H1 (cell line): ENCODE measurements around the gene IL20RB. TPM values are rescaled to one million over a fixed set of nuclear protein-coding genes. Genes with fewer than 3 reads are reported as not detected.

Experiments used
- CBX8 ChIP-seq: fragments of 300-800, 300-1000 bp; sonication (generic); IDR thresholded peaks from 2 replicates; pipeline ENCODE4 v1.7.1; 2016; ENCODE audit warnings: low read depth, low read length, borderline replicate concordance
- CHD2 ChIP-seq: IDR thresholded peaks from 2 replicates; pipeline ENCODE4 v1.6.1; 2012; ENCODE audit warnings: low read length, improper control_type of control experiment
- CTBP2 ChIP-seq: IDR thresholded peaks from 2 replicates; pipeline ENCODE4 v1.7.0; 2011; ENCODE audit warnings: borderline replicate concordance, mild to moderate bottlenecking, moderate library complexity, mixed read lengths, low read length; ENCODE audit not compliant: insufficient read depth, insufficient read length
- GTF2F1 ChIP-seq: IDR thresholded peaks from 2 replicates; pipeline ENCODE4 v1.6.1; 2012; ENCODE audit warnings: low read depth, low read length, improper control_type of control experiment, borderline replicate concordance
- HDAC2 ChIP-seq, 2 experiments: fragments of 300-600 bp in 1 of 2; sonication (generic) in 1 of 2; IDR thresholded peaks; 2 replicates each; pipeline ENCODE4 v1.6.1; 2011 to 2012; ENCODE audit warnings: low read depth in 2 of 2, low read length in 2 of 2, mild to moderate bottlenecking in 2 of 2, moderate library complexity in 2 of 2, borderline replicate concordance in 1 of 2, inconsistent platforms in 1 of 2
- NRF1 ChIP-seq: IDR thresholded peaks from 2 replicates; pipeline ENCODE4 v1.6.1; 2011; ENCODE audit warnings: mild to moderate bottlenecking, low read depth, low read length, improper control_type of control experiment
- PHF8 ChIP-seq: fragments of 200-600 bp; sonication (generic); conservative IDR thresholded peaks from 2 replicates; pipeline ENCODE4 v1.7.1; 2012; ENCODE audit warnings: low read depth, mild to moderate bottlenecking, inconsistent platforms, low read length, moderate library complexity
- POLR2A ChIP-seq, 2 experiments: IDR thresholded peaks; 1 replicate in 1 of 2; 2 replicates in 1 of 2; pipeline ENCODE4 v1.6.1; 2011; ENCODE audit warnings: low read depth in 2 of 2, low read length in 2 of 2, mild to moderate bottlenecking in 2 of 2; ENCODE audit errors: control extremely low read depth in 1 of 2
- POU5F1 ChIP-seq: IDR thresholded peaks from 2 replicates; pipeline ENCODE4 v1.6.1; 2011; ENCODE audit warnings: low read depth, mild to moderate bottlenecking, low read length, moderate library complexity
- RAD21 ChIP-seq, 2 experiments: IDR thresholded peaks in 1 of 2; conservative IDR thresholded peaks in 1 of 2; 2 replicates each; pipeline ENCODE4 v1.6.1; 2011; ENCODE audit warnings: low read depth in 2 of 2, low read length in 2 of 2, improper control_type of control experiment in 1 of 2, inconsistent platforms in 1 of 2, mild to moderate bottlenecking in 1 of 2, moderate library complexity in 1 of 2
- SIN3A ChIP-seq, 2 experiments: IDR thresholded peaks in 1 of 2; conservative IDR thresholded peaks in 1 of 2; 2 replicates each; pipeline ENCODE4 v1.6.1; 2011 to 2012; ENCODE audit warnings: low read length in 2 of 2, improper control_type of control experiment in 1 of 2, low read depth in 1 of 2, mild to moderate bottlenecking in 1 of 2
- SIRT6 ChIP-seq: IDR thresholded peaks from one replicate; pipeline ENCODE4 v1.7.1; 2012; ENCODE audit warnings: low read length, inconsistent platforms
- SP2 ChIP-seq: IDR thresholded peaks from 2 replicates; pipeline ENCODE4 v1.6.1; 2012; ENCODE audit warnings: mild to moderate bottlenecking, low read length, inconsistent platforms
- SP4 ChIP-seq: IDR thresholded peaks from 2 replicates; pipeline ENCODE4 v1.6.1; 2012; ENCODE audit warnings: low read length, inconsistent platforms
- SRF ChIP-seq: IDR thresholded peaks from 2 replicates; pipeline ENCODE4 v1.6.1; 2011; ENCODE audit warnings: mild to moderate bottlenecking, low read depth, low read length, moderate library complexity
- SUZ12 ChIP-seq: fragments of 200-600 bp; sonication (generic); IDR thresholded peaks from 2 replicates; pipeline ENCODE4 v1.6.1; 2012; ENCODE audit warnings: mild to moderate bottlenecking, inconsistent platforms, low read length, moderate library complexity, mixed read lengths
- TAF7 ChIP-seq: optimal IDR thresholded peaks from 2 replicates; pipeline ENCODE3; 2011; ENCODE audit warnings: low read depth, mild to moderate bottlenecking, inconsistent platforms, low read length, moderate library complexity, borderline replicate concordance
- TCF12 ChIP-seq: IDR thresholded peaks from 2 replicates; pipeline ENCODE4 v1.6.1; 2011; ENCODE audit warnings: low read depth, mild to moderate bottlenecking, low read length
- polyA plus RNA-seq, 7 experiments: library from polyadenylated mRNA; depleted of rRNA in 3 of 7; stranded (reverse) in 5 of 7; unstranded in 2 of 7; fragments of >200 nt in 5 of 7; fragments of 200-250 nt in 2 of 7; gene quantifications; 1 replicate in 5 of 7; 2 replicates in 1 of 7; 4 replicates in 1 of 7; pipeline versions ENCODE4 v1.2.1 to v1.2.3, GENCODE V29; 2011 to 2013; ENCODE audit warnings: missing spikeins in 2 of 7, mixed read lengths in 2 of 7
- total RNA-seq: library from RNA; stranded (reverse); fragmentation: NEBNext Ultra II Directional; extraction: Animal tissue kit (Norgen Biotek cat#: 25700); gene quantifications from 2 replicates; pipeline ENCODE4 v1.2.1, GENCODE V29; 2021
- TF ChIP-seq, protein P1 (sequence below): IDR thresholded peaks from 2 replicates; pipeline ENCODE4 v1.6.1; 2012; ENCODE audit warnings: inconsistent platforms
- TF ChIP-seq, protein P2 (sequence below): IDR thresholded peaks from 2 replicates; pipeline ENCODE4 v1.6.1; 2011; ENCODE audit warnings: low read length, improper control_type of control experiment
- TF ChIP-seq, protein P3 (sequence below), 3 experiments: IDR thresholded peaks; 1 replicate in 2 of 3; 2 replicates in 1 of 3; pipeline versions ENCODE4 v1.5.1 to v1.6.1; 2011; ENCODE audit warnings: low read length in 3 of 3, mild to moderate bottlenecking in 3 of 3, inconsistent platforms in 2 of 3, low read depth in 1 of 3, moderate library complexity in 1 of 3; ENCODE audit not compliant: insufficient read depth in 1 of 3; ENCODE audit errors: control extremely low read depth in 1 of 3

IL20RB gene
- total and polyA plus RNA-seq, 2 of the 8 experiments (the other 6 are each of a cell fraction or from before 2014, with no cell fraction given): 1.6 to 1.8 TPM

- TF ChIP-seq SRF (no peak), GTF2F1 (no peak), SP4 (no peak), PHF8 (no peak), SIRT6 (no peak), SUZ12 (no peak), CTBP2 (no peak), NRF1 (no peak), POLR2A (IDR thresholded peaks at IDR 0.05; ENCODE audit: control extremely low read depth in 1 of 2, low read depth in 2 of 2, low read length in 2 of 2) (no peak), POU5F1 (no peak), CBX8 (no peak), SIN3A (conservative IDR thresholded peaks at IDR 0.05 in 1 of 2, IDR thresholded peaks at IDR 0.05 in 1 of 2; ENCODE audit: low read depth in 1 of 2, low read length in 2 of 2) (peak in 1 of 2 experiments; percentile 57; a peak in 1 of 4 replicates), HDAC2 (IDR thresholded peaks at IDR 0.05; ENCODE audit: borderline replicate concordance in 1 of 2, low read depth in 2 of 2, low read length in 2 of 2) (no peak), RAD21 (IDR thresholded peaks at IDR 0.05 in 1 of 2, conservative IDR thresholded peaks at IDR 0.05 in 1 of 2; ENCODE audit: low read depth in 2 of 2, low read length in 2 of 2) (peak; percentile 48 to 66; a peak in 3 of 4 replicates), TAF7 (no peak), CHD2 (no peak), SP2 (no peak), TCF12 (no peak)
- TF ChIP-seq, protein P1, sequence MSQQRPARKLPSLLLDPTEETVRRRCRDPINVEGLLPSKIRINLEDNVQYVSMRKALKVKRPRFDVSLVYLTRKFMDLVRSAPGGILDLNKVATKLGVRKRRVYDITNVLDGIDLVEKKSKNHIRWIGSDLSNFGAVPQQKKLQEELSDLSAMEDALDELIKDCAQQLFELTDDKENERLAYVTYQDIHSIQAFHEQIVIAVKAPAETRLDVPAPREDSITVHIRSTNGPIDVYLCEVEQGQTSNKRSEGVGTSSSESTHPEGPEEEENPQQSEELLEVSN: peak; percentile 25; the same call in 1 of the 2 replicates
- TF ChIP-seq, protein P2, sequence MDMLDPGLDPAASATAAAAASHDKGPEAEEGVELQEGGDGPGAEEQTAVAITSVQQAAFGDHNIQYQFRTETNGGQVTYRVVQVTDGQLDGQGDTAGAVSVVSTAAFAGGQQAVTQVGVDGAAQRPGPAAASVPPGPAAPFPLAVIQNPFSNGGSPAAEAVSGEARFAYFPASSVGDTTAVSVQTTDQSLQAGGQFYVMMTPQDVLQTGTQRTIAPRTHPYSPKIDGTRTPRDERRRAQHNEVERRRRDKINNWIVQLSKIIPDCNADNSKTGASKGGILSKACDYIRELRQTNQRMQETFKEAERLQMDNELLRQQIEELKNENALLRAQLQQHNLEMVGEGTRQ: no peak
- TF ChIP-seq, protein P3, sequence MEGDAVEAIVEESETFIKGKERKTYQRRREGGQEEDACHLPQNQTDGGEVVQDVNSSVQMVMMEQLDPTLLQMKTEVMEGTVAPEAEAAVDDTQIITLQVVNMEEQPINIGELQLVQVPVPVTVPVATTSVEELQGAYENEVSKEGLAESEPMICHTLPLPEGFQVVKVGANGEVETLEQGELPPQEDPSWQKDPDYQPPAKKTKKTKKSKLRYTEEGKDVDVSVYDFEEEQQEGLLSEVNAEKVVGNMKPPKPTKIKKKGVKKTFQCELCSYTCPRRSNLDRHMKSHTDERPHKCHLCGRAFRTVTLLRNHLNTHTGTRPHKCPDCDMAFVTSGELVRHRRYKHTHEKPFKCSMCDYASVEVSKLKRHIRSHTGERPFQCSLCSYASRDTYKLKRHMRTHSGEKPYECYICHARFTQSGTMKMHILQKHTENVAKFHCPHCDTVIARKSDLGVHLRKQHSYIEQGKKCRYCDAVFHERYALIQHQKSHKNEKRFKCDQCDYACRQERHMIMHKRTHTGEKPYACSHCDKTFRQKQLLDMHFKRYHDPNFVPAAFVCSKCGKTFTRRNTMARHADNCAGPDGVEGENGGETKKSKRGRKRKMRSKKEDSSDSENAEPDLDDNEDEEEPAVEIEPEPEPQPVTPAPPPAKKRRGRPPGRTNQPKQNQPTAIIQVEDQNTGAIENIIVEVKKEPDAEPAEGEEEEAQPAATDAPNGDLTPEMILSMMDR (IDR thresholded peaks at IDR 0.05; ENCODE audit: control extremely low read depth in 1 of 3, insufficient read depth in 1 of 3, low read depth in 1 of 3, low read length in 3 of 3): peak; percentile 58 to 78 (median 77)
Measured at GRCh38 chr3:137035631-137036030, 77.8 kb downstream of the IL20RB start (continued).
